CD4-positive, alpha-beta T cell treated with Interleukin-15 for 1 hour (primary cell): Measurements from ENCODE around the gene APLF.
"Not testable (repeated sequence)": the region's sequence is repeated elsewhere in the genome, so short reads cannot be mapped to it uniquely, and the experiment has no call there.

Source experiments
- DNase-seq: peaks from one replicate; pipeline ENCODE4 v3.0.0-alpha.2; 2020

APLF gene

DNA sequence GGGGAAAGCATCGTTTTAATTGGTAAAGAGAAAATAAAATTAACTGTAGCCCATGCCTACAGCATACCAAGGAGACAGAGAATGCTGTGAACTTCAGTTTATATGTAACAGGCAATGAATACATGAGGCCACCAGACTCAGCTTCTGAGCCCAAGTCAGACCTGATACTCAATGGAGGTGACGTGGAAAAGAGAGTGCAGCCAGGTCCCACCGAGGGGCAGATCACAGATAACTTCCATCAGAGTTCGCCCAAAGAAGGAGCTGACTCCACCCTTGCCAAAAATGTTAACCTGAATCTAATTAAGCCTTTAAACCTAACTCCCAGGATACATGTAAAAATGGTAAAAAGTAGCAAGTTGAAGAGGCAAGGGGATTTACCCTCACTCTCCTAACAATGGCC, 123.8 kb downstream of the APLF start:
- DNase-seq: no peak

DNA sequence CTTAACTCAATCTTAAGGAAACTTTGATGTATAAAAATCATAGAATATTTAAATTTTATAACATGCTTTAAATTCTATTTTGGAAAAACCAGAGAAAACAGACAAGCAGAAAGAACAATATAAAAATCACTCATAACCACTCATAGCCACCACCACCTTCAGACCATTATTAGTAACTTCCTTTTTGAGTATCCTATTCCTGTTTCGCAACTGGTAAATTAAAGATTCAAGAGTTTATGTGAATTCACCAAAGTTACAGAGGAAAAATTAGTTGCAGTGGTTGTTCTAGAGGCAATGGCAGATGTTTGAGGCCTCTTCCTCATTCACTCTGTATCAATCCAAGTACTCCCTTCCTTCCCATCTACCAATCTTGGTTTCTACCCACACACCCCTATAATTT, 126.7 kb downstream of the APLF start:
- DNase-seq: no peak

GRCh38 chr2:68594674-68595492, 127.5 kb downstream of the APLF start:
- DNase-seq: peak; percentile 26

DNA sequence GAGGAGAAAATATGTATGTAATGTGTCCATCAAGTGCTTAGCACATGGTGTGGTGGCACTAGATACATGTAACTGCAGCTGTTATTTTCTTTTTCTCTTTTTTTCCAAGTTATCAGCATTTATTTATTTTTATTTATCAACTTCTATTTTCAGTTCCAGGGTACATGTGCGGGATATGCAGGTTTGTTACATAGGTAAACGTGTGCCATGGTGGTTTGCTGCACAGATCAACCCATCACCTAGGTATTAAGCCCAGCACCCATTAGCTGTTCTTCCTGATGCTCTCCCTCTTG, 128.1 kb downstream of the APLF start:
- DNase-seq: not testable (repeated sequence)

DNA sequence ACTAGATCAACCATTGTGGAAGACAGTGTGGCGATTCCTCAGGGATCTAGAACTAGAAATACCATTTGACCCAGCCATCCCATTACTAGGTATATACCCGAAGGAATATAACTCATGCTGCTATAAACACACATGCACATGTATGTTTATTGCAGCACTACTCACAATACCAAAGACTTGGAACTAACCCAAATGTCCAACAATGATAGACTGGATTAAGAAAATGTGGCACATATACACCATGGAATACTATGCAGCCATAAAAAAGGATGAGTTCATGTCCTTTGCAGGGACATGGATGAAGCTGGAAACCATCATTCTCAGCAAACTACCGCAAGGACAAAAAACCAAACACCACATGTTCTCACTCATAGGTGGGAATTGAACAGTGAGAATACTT, 133.1 kb downstream of the APLF start:
- not testable (repeated sequence) for DNase-seq

GRCh38 chr2:68603059-68603458, 135.7 kb downstream of the APLF start:
- DNase-seq: no peak

DNA sequence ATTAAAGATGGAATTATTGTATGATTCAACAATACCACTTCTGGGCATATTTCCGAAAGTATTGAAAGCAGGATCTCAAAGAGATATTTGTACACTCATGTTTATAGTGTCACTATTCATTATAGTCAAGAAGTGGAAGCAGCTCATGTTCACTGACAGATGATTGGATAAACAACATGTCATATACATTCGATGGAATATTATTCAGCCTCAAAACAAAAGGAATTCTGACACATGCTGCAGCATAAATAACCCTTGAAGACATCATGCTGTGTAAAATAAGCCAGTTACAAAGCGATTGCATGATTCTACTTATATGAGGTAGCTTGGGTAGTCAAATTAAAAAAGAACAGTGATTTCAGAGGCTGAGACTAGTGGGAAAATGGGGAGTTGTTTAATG, 136.7 kb downstream of the APLF start:
- no peak for DNase-seq

GRCh38 chr2:68605939-68606338, 138.6 kb downstream of the APLF start:
- no peak for DNase-seq

DNA sequence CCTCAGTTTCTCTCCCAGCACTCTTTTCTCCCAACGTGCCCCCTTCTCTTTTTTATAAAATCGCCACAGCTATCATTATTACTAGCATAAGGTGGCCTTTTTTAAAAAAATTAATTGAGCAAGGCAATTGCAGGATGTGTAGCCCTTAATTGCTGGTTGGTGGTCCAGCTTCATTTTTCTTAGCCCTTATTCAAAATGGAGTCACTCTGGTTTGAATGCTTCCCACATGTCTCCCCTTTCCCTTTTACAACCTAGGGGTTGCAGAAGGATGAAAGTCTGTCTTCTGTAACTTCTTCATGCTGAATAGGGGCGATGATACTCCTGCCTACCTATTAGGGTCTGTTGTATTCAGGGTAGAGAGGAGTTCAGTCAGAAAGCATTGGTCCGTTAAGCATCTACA, 139.4 kb downstream of the APLF start:
- no peak for DNase-seq

GRCh38 chr2:68607837-68608236, 140.5 kb downstream of the APLF start:
- DNase-seq: no peak

DNA sequence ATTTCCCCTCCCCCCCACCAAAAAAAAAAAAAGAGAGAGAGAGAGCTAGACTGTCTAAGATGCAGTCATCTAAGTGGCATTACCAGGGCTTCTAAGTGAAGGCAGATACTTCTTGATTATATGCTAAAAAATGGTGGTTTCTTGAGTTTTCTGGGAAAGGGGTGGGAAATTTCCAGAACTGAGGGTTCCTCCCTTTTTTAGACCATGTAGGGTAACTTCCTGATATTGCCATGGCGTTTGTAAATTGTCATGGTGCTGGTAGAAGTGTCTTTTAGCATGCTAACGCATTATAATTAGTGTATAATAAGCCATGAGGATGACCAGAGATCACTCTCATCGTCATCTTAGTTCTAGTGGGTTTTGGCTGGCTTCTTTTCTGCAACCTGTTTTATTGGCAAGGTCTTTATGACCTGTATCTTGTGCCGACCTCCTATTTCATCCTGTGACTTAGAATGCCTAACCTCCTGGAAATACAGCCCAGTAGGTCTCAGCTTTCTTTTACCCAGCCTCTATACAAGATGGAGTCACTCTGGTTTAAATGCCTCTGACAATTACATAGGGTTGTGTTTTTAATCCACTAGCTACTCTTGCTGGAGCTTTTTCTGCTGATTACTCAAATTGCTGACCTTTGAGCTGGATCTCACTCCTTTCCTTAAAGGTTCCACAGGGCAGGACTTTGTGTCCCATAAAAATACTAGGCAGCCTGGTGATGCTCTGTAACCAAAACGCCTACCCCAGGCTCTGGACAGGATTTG, 145.6 kb downstream of the APLF start:
- no peak for DNase-seq

GRCh38 chr2:68620772-68621171, 153.4 kb downstream of the APLF start:
- DNase-seq: no peak

- DNase-seq: no peak
Measured at GRCh38 chr2:68623820-68624219, 156.4 kb downstream of the APLF start.

GRCh38 chr2:68627615-68628014, 160.2 kb downstream of the APLF start:
- DNase-seq: no peak
